Gastrocnemius medialis (tissue), 4 donors: ENCODE results near the gene PRKAG2. TPM values are rescaled to one million over a fixed set of nuclear protein-coding genes. Genes with fewer than 3 reads are reported as not detected.

ENCODE experiments used
- ATAC-seq, 2 donors: fragments of 150-250 bp; one replicate each; pipeline ENCODE4 v1.9.1; 2016
- DNase-seq, 2 donors: peaks; one replicate each; pipeline ENCODE4 v3.0.0-alpha.2; 2019
- H3K27ac ChIP-seq, 4 donors: fragments of 200-600 bp; sonication (generic); 1 replicate in 1 of 4; 2 replicates in 3 of 4; pipeline ENCODE4 v1.5.1; 2016 to 2018; ENCODE audit warnings: mild to moderate bottlenecking in 2 of 4, moderate library complexity in 1 of 4
- H3K27me3 ChIP-seq, 3 donors: fragments of 200-600 bp; sonication (generic) in 2 of 3; 1 replicate in 1 of 3; 2 replicates in 2 of 3; pipeline versions ENCODE4 v1.5.1 to v1.6.0; 2016 to 2019; ENCODE audit warnings: mild to moderate bottlenecking in 1 of 3, moderate library complexity in 1 of 3
- H3K36me3 ChIP-seq, 2 donors: fragments of 200-600 bp; sonication (generic) in 1 of 2; one replicate each; pipeline ENCODE4 v1.5.1; 2017 to 2018
- H3K4me1 ChIP-seq, 2 donors: fragments of 200-600 bp; sonication (generic) in 1 of 2; one replicate each; pipeline ENCODE4 v1.5.1; 2016 to 2017; ENCODE audit warnings: mild to moderate bottlenecking in 2 of 2
- H3K4me3 ChIP-seq, 4 donors: fragments of 200-600 bp; sonication (generic) in 3 of 4; 1 replicate in 1 of 4; 2 replicates in 3 of 4; pipeline ENCODE4 v1.5.1; 2016 to 2019; ENCODE audit warnings: mild to moderate bottlenecking in 2 of 4
- H3K9me3 ChIP-seq, 3 donors: fragments of 200-600 bp; sonication (generic) in 2 of 3; 1 replicate in 1 of 3; 2 replicates in 2 of 3; pipeline ENCODE4 v1.5.1; 2016 to 2019
- CTCF ChIP-seq, 5 experiments: fragments of 450-650 bp in 3 of 5; fragments of 200-600 bp in 2 of 5; sonication (generic) in 2 of 5; IDR thresholded peaks in 4 of 5; conservative IDR thresholded peaks in 1 of 5; 1 replicate in 4 of 5; 2 replicates in 1 of 5; pipeline ENCODE4 v1.5.1; 2016 to 2019; ENCODE audit warnings: antibody characterized with exemption in 5 of 5, mild to moderate bottlenecking in 3 of 5, moderate library complexity in 3 of 5
- POLR2A ChIP-seq, 2 donors: fragments of 450-650 bp; IDR thresholded peaks; one replicate each; pipeline ENCODE4 v1.6.1; 2017; ENCODE audit warnings: antibody characterized with exemption in 2 of 2, mild to moderate bottlenecking in 2 of 2, moderate library complexity in 2 of 2
- in situ Hi-C, 4 donors: fragments of 200-750 bp; cut with MboI; loops; one replicate each; pipeline versions ENCODE4 v1.15.0 to v1.8.0; 2017; ENCODE audit warnings: low sequenced_read_pairs in 4 of 4
- intact Hi-C: fragments of 100-400 bp; cut with DNase I; formaldehyde crosslinking; loops from one replicate; pipeline ENCODE4 v1.15.1; 2023; ENCODE audit warnings: low total_unique reads
- total RNA-seq, 4 donors: library from RNA; depleted of rRNA; stranded (reverse); fragments of >200 nt; gene quantifications; one replicate each; pipeline versions ENCODE4 v1.1.0 to v1.2.3, GENCODE V29; 2016

The PRKAG2 gene
- total RNA-seq, 4 donors from 2014 or later: 5.3 to 32.6 (median 13.9) TPM

- no peak overlapping the region for H3K4me3 ChIP-seq
- H3K9me3 ChIP-seq: no peaks in the 10 kb centered on the region
- in situ Hi-C loops: loop anchor here (5.0 to 25.0 kb wide), 3 partner anchors 132 to 397 kb away; no protein-coding TSS in a partner anchor
- peaks cover 13 to 14% of the 10 kb centered on the region in 2 donors for H3K4me1 ChIP-seq
- TF ChIP-seq CTCF (IDR thresholded peaks at IDR 0.05 in 4 of 5, conservative IDR thresholded peaks at IDR 0.05 in 1 of 5) (peak; percentile 83 to 93 (median 91)), POLR2A (IDR thresholded peaks at IDR 0.05) (no peak)
- ATAC-seq (peak; percentile 62 to 69), DNase-seq (peak in 1 of 2 donors; percentile 49)
- H3K27me3 ChIP-seq: no peaks in the 10 kb centered on the region
- no peak overlapping the region for H3K27ac ChIP-seq
- intact Hi-C loops: loop anchor here (1.0 to 2.0 kb wide), 4 partner anchors 133 to 444 kb away; no protein-coding TSS in a partner anchor
- no peaks in the 10 kb centered on the region for H3K36me3 ChIP-seq
Observed at GRCh38 chr7:151759591-151760042, 117.3 kb downstream of the PRKAG2 start.

- intact Hi-C loops: loop anchor here (1.0 kb wide), 3 partner anchors 133 to 444 kb away; no protein-coding TSS in a partner anchor
- no peak for TF ChIP-seq CTCF (IDR thresholded peaks at IDR 0.05 in 4 of 5, conservative IDR thresholded peaks at IDR 0.05 in 1 of 5)
- TF ChIP-seq POLR2A (IDR thresholded peaks at IDR 0.05): no peak
- H3K36me3 ChIP-seq: no peaks in the 10 kb centered on the region
- no peak for ATAC-seq
- H3K27me3 ChIP-seq: no peaks in the 10 kb centered on the region
- DNase-seq: no peak
- H3K9me3 ChIP-seq: no peaks in the 10 kb centered on the region
- H3K4me3 ChIP-seq: no peak overlapping the region
- peaks cover 17 to 20% of the 10 kb centered on the region in 2 donors for H3K4me1 ChIP-seq
- in situ Hi-C loops: loop anchor here (5.0 to 25.0 kb wide), 2 partner anchors 132 to 397 kb away; no protein-coding TSS in a partner anchor
- no peak overlapping the region for H3K27ac ChIP-seq
Observed at GRCh38 chr7:151758622-151759540, 118.0 kb downstream of the PRKAG2 start.

GRCh38 chr7:151757274-151757673 lies 119.6 kb downstream of the PRKAG2 start:
- Histone ChIP-seq H3K27ac (no peak overlapping the region), H3K4me3 (no peak overlapping the region), H3K27me3 (no peaks in the 10 kb centered on the region), H3K36me3 (no peaks in the 10 kb centered on the region), H3K4me1 (peaks cover 17 to 20% of the 10 kb centered on the region in 2 donors), H3K9me3 (no peaks in the 10 kb centered on the region)
- TF ChIP-seq POLR2A (IDR thresholded peaks at IDR 0.05) (no peak), CTCF (IDR thresholded peaks at IDR 0.05 in 4 of 5, conservative IDR thresholded peaks at IDR 0.05 in 1 of 5) (no peak)
- in situ Hi-C loops: loop anchor here (5.0 to 25.0 kb wide), 2 partner anchors 130 to 395 kb away; no protein-coding TSS in a partner anchor
- intact Hi-C loops: no loop called here
- DNase-seq (no peak), ATAC-seq (no peak)

- no peak for TF ChIP-seq CTCF (IDR thresholded peaks at IDR 0.05 in 4 of 5, conservative IDR thresholded peaks at IDR 0.05 in 1 of 5)
- TF ChIP-seq POLR2A (IDR thresholded peaks at IDR 0.05): no peak
- Histone ChIP-seq H3K9me3 (no peaks in the 10 kb centered on the region), H3K4me3 (no peak overlapping the region), H3K36me3 (no peaks in the 10 kb centered on the region), H3K4me1 (peaks cover 17 to 20% of the 10 kb centered on the region in 2 donors), H3K27me3 (no peaks in the 10 kb centered on the region), H3K27ac (no peak overlapping the region)
- no peak for ATAC-seq
- intact Hi-C loops (no loop called here), in situ Hi-C loops (loop anchor here (5.0 to 25.0 kb wide), 2 partner anchors 130 to 395 kb away; no protein-coding TSS in a partner anchor)
- no peak for DNase-seq
Observed at GRCh38 chr7:151756866-151757265, 120.0 kb downstream of the PRKAG2 start.
